Measurements from ENCODE around the gene TXN2.
A peak's percentile ranks its signal among the peaks of the same experiment; 100 is the strongest.
"Not testable (repeated sequence)": the region's sequence is repeated elsewhere in the genome, so short reads cannot be mapped to it uniquely, and the experiment has no call there.

The TXN2 gene, protein sequence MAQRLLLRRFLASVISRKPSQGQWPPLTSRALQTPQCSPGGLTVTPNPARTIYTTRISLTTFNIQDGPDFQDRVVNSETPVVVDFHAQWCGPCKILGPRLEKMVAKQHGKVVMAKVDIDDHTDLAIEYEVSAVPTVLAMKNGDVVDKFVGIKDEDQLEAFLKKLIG

DNA sequence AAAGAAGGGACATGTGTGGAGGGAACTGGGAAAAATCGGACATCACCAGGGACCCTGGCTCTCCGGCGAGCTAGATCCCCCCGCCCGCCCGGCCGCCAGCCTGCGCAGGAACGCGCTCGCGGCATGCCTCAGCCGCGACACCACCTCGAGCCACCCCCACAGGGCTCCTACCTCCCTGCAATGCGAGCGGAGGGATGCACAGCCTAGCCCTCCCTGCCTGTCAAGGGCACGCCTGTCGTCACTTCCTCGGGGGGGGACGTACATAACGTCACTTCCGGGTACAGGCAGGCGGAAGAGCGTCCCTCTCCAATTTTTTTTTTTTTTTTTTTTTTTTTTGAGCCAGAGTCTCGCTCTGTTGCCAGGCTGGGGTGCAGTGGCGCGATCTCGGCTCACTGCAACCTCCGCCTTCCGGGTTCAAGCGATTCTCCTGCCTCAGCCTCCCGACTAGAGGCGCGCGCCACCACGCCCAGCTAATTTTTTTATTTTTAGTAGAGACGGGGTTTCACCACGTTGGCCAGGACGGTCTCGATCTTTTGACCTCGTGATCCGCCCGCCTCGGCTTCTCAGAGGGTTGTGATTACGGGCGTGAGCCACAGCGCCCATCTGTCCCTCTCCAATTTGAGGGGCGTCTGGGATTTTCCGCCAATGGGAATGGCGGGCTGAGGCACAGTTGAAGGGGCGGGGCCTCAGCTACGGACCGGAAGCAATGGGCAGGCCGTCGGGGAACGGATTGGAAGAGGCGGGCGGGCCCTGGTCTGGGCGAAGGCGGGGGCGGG, at the start of gene TXN2:
TSS of gene TXN2 (minus strand) at position 248 of the 776 bp plus-strand sequence. CDS start 803 bp downstream, outside the sequence.
- peak; percentile 95 for DNase-seq

DNA sequence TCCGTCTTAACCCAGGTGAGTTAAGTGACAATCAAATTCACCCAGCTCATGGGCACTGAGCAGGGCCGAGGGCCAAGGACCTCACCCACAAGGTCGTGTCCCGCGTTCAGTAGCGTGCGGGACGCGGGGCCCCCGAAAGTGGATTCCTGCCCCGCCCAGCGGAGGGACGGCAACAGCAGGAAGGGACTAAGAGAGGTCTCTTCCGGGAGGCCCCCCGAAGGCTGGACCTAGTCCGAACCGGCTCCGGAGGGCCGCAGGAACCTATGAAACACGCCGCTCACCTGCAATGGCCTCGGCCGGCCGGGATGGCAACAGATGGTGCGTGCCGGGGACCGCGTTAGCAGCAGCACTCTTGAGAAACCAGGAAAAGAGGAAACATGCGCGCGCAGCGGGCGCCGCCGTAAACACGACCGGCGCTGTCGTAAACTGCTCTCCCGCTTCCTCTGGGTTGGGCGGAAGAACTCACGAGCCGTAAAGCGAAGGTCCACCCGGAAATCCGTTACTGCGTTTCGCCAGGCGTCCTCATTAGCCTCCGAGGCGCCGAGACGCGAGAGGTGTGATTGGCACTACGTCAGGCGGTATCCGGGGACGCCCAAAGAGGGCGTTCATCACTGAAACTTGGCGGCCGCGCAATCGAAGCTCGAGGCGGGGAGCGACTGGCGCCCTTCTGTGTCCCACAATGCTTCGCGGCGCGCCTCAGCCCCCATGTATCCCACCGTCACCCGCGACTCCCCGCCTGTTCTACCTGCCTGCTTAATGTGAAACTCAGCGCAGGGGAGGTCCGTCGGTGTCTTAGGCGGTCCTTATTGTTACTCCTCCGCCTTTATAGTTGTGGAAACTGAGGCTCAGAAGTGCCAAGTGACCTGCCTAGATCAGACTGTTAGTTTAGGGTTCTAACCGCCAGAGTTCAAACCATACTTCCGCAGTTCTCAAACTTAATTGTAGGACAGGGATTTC, 47.6 kb upstream of the TXN2 start, which contains the start of gene EIF3D:
TSS of gene EIF3D (minus strand) at position 372 of the 957 bp plus-strand sequence. CDS start 3,045 bp downstream, outside the sequence.
- peak; percentile 100 for DNase-seq

DNA sequence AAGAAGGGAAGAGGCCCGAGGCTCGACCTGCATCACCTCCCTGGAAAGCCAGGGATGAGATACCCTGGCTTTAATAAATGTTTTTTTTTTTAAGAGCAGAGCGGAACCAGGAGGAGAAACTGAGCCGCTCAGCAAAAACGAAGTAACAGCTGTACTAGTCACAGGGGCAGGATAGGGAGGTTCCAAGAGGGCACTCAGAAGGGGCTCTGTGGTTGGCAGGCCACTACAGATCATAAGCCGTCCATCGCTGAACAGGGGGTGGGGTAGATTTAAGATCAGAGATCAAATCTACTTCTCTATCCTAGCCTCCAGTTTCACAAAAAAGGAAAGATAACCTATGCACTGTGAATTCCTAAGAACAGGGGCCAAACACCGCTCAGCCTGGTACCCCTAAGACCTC, 46.9 kb upstream of the TXN2 start:
- DNase-seq: peak; percentile 2

DNA sequence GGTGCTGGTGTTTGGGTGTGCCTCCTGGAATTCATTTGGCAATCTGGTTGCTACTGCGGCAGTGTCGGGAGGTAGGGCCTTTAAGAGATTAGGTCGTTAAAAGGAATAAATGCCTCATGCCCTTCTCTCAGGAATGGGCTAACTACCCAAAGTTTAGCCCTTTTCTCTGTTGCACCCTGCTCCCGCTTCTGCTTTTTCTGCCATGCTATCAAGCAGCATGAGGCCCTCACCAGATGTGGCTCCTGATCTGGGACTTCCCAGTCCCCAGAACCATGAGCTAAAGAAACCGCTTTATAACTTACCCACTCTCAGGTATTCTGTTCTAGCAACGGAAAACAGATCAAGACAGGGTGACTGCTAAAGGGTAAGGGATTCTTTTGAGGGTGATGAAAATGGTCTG, 41.2 kb upstream of the TXN2 start:
- DNase-seq: no peak

DNA sequence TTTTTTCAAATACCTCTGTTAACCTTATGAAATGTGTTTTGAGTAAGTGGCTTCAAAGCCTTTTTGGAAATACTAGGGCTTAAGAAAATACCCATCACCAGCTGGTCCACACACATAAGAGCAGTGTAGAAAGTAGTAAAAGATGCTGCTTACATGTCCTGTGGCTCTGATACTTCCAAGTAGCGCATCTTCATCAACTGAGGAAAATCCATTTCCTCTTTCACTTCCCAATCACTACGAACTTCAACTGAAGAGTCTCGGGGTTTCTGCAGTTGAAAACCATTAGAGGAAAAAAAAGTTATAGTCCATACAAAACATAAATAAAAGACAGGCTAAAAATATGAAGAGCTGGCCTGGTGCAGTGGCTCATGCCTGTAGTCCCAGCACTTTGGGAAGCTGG, 39.0 kb upstream of the TXN2 start:
- DNase-seq: no peak

DNA sequence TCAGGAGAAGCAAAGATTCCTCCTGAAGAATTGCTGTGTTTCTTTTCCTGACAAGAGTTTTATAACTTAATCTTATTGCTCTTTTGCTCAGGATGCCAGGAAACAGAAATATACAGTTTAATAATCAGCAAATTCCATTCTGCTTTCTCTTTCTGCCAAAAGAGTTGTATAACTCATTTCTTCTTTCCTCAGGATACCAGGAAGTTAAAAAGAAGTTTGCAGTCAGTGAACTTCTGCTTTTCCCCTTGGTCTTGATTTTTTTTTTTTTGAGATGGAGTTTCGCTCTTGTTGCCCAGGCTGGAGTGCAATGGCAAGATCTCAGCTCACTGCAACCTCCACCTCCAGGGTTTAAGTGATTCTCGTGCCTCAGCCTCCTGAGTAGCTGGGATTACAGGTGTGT, 38.5 kb upstream of the TXN2 start:
- not testable (repeated sequence) for DNase-seq

DNA sequence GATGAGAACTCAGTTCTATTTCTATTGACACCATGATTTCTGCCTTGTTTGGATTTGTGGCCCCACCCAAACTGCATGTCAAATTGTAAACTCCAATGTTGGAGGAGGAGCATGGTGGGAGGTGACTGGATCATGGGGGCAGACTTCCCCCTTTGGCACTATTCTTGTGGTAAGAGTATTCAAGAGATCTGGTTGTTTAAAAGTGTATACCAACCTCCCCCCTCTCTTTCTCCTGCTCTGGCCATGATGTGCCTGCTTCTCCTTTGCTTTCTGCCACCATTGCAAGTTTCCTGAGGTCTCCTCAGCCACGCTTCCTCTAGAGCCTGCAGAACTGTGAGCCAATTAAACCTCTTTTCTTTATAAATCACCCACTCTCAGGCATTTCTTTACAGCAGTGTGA, 33.3 kb upstream of the TXN2 start:
- no peak for DNase-seq

DNA sequence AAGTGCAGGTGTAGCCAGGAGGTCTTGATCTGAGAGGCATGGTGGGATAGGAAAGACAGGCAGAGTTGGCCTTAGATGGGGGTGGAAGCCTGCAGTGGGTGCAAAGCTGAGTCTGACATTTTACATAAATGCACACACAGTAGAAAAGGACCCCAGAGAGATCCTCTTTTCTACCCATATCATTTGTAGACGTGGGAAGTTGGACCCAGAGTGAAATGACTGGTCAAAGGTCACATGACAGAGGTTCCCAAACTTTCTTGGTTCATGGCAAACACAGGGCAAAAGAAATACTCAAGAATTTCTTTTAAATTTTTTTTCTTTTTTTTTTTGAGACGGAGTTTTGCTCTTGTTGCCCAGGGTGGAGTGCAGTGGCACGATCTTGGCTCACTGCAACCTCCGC, 31.6 kb upstream of the TXN2 start:
- DNase-seq: no peak

DNA sequence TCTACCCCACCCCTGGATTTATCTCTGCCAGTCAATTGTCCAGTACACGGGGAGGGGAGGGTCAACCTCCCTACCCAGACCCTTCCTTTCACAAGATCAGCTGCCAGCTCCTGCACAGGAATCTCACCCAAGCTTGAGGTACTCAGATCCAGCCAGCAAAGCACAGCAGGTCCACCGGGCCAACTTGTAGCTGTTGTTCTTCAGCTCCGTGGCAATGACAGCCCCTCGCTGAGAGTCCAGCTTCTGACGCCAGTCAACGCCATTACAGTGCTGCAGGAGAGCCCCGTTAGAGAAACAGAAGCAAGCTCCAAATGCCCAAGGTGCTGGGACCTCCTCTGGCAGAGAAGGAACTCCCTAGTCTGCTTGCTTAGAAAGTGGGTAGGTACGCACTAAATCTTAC, 30.9 kb upstream of the TXN2 start:
- DNase-seq: no peak

DNA sequence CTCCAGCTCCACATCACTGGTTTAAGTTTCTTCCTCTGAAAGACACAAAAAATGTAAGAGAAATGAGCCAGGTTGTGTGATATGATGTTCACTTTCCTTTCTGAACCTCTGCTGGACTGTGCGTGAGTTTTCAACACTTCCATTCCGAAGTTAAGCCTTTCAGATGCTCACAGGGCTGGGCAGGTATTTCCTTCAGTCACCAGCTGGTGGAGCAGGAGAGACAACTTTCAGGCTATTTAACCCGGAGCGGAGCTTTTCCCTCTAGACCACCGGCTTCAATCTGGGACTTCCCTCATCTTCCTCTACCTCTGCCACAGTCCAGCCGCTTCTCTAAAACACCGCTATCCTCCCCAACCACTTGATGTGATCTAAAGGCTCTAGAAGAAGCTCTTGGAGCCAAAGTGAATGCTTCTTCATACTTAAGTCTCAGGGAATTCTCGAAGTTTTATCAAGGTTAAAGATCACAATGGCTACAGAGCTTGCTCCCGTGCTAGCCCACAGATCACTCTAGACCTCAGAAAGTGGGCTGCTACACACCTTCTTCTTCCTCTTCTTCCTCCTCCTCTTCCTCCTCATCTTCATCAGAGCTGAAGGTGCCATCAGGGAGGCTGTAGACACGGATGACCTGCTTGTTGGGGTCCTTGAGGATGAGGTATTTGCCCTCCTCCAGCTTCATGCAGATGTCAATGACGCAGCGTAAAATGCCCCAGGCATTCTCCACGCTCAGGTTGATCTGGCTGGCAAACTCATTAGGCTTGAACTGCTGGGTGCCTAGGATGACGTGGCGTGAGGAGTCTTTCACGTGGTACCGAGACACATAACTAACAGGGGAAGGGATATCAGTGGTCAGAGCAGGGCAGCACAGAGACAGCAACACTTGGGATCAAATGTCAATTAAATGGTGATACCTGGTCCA, 29.8 kb upstream of the TXN2 start:
- DNase-seq: peak; percentile 28

DNA sequence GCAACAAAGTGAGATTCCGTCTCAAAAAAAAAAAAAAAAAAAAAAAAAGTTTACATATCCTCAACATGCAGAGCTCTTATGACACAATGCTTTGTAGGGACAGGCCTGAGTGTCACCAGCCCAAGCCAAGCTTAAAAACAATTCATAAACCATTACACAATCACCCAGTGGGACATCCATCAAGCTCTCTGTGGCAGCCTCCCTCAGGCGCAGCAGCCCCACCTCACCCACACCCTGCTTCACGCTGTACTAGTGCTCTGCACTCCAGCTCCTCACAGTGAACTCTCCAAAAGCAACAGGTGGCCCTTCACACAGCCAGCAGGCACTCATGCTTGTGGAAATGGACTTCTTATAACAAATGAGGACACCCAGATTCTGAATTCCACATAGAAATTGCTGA, 28.9 kb upstream of the TXN2 start:
- no peak for DNase-seq

DNA sequence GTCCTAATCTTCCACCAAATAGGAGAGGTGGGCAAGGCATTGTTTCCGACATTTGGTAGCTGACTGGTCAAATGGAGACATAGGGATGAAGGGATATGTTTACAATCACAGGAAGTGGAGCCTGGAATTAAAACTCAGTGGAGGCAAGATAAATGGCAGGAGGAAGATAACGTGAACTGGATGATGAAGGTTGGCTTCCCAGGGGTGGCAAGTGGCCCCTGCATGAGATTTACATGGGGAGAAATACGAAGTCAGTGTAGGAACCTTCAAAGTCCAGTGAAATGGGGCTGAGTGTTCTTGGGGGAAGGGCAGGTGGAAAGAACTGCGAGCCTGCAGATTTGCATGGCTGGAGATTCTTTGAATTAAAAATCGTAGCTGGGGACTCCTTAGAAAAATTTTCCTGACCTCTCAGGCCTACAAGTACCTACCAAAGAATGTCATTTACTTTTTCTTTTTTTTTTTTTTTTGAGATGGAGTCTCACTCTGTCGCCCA, 26.1 kb upstream of the TXN2 start:
- no peak for DNase-seq

DNA sequence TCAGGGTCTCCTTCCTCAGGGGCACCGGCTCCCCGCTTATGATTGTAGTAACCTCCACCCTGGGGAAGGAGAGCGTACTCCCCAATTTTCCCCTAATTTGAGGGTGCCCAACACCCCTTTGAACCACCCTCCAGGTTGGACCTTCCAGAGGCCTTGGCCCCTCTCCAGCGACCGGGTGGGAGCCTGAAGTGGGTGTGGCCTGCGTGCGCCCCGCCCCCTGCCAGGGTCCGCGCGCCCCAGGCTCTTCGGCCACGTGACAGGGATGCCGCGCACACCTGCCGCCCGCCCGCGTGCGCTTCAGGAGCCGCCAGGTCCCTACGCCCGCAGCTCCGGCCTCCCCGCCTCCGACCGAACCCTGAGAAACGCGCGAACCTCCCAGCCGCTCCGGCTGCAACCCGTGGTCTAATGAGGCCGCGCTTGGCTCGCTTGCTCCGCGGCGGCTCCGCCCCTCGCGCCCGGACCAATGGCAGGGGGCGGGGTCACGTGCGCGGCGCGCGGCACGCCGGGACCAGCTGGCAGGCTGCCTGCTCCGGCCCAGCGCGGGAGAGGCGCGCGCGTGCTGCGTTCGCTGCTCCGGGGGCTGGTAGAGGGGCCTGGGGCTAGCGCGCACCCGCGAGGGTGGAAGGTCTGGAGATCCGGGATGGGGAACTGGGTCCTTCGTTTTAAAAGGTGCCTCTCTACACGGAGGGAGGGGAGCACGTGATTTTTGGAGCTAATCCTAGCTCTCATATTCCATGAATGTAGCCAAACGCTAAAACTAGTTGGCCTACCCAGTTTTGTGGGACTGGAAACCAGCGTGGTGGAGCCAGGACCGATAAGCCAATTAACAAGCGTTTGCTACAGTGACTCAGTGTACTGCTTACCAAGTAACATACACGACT, 25.4 kb upstream of the TXN2 start, which contains the start of gene FOXRED2:
TSS of gene FOXRED2 (minus strand) at position 404 of the 881 bp plus-strand sequence. CDS start 618 bp downstream, outside the sequence.
- DNase-seq: peak; percentile 82

DNA sequence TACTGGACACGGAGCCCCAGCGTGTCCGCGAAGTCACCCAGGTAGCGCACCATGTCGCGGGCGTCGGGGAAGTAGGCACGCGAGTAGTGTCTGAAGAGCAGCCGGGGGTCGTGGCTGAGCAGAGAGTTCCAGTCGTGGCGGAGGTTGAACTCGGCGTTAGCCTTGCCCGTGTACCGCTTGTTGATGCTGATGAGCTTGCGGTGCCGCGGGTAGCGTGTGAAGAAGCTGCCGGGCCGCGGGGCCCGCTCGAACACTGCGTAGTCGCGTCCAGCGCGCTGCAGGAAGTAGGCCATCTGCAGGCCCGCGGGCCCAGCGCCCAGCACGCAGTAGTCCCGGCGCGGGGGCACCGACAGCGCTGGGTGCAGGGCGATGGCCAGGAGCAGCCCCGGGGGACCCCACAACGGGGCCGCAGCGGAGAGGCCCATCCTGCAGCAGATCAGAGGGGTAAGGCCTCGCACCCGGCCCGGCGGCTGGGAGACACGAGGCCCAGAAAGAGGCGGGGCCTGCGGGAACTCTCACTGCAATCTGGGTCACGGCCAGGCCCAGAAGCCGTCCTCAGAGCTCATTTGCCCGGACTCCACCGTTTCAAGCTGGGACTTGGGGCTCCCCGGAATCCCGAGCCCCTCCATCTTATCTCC, 24.7 kb upstream of the TXN2 start:
- DNase-seq: no peak

DNA sequence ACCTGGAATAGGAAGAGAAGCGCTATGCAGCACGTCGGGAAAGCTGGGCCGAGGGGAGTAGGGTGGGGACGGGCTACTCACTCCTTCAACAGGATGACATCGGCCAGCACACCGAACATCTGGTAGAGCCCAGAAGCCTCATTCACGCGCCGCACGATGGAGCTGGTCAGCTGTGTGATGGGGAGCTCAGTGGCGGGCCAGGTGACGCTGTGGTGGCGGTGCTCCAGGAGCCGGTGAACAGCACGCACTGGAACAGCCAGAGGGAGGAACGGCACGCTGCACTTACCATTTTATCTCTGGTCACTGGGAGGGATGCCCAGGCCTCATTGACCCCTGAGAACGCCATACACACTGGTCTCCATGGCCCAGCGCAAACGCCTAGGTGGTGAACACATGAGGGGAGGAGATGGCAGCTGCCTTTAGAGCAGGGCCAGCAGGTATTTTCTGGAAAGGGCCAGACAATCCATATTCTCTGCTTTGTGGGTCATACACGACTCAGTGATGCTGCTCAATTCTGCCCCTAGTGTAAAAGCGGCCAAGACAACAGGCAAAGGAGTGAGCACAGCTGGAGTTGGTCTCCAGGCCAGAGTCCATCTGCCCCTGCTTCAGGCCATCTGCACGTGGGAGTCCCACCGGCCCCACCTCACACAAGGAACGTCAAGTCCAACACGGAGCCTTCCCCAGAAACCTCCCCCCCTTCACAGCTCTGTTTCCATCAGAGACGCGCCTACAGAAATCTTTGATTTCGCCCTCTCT, 16.6 kb upstream of the TXN2 start:
- no peak for DNase-seq

DNA sequence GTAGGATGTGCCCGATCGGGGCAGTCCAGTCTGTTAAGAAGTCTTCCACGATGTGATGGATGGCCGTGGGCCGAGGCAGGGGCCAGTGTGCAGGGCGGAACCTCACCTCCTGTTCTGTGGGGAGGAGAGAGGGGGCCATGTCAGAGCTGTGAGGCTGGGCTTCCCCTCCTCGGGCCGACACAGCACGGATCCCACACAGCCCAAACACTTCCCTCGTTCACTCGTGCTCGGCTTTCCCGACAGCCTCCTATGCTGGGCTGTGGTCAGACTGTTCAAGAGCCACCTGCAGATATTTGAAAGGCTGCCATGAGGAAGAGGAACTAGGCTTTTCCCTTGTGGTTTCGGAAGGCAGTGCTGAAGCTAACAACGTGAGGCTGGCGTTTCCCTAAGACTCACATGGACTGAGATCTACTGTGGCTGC, 12.3 kb upstream of the TXN2 start:
- DNase-seq: no peak

DNA sequence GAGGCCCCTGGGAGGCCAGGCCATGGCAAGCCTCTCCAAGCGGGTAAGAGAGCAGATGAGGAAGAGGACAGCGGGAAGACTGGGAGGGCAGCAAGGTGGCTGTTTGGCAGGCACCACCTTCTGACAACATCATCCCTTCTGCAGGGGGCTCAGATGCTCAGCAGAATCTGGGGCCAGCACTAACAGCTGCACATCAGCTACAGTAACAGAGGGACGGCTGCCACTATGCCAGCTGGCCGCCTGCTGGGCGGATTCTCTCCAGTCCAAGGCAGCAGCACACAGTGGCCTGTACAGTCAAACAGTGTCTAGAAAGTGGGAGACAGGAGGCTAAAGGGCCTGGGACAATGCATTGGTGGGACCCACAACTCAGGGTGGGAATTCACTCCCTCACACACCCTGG, 10.7 kb upstream of the TXN2 start:
- no peak for DNase-seq

DNA sequence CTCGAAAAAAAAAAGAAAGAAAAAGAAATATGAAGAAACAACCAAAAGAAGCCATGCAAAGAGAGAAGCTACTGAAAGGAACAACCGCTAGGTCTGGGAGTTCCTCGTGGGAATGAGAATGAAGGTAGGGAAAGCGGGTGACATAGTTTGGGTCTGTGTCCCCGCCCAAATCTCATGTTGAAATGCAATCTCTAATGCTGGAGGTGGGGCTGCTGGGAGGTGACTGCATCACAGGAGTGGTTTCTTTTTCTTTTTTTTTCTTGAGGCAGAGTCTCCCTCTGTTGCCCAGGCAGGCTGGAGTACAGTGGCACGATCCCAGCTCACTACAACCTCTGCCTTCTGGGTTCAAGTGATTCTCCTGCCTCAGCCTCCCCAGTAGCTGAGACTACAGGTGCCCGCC, 9.7 kb upstream of the TXN2 start:
- no peak for DNase-seq

DNA sequence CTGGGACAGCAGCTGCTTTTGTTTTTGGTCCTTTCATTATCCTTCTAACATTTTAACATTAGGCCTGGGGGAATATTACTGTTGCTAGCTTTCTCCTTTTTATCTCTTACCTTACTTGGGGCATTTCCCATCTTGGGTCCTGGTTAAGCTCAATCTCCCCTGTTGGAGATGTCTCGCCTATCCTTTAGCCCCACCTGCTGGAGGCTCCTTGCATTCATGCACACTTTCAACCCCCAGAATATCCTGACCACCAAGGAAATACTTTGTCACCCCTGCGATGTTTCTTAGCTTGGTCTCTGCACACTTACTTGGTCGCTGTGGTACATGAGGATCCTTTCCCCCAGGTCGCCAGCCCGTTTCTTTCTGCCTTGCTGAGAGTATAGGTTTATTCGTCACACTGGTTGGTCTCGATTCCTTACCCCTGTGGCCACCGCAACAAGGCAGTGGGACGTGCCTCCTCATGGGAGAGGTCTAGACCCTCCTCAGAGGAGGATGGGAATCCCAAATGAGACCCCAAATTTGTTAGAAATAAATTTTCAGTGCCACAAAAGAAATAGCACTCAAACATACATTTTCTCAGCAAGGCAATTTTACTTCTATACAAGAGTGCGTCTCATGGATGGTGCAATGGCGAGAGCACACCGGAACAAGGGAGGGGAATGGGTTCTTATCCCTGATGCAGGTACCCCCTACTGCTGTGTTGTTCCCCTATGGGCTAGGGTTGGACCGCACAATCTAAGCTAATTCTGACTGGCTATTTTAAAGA, 5.4 kb upstream of the TXN2 start:
- DNase-seq: peak; percentile 58

Data from CD4-positive, alpha-beta T cell treated with Interleukin-4 for 4 hours (primary cell).